GM21515 (cell line): Measurements from ENCODE around the gene ILDR1.

Experiments
- ATAC-seq: cut with Tn5 transposase; IDR thresholded peaks from one replicate; pipeline ENCODE4 v1.9.1; 2021; ENCODE audit not compliant: unreplicated experiment

Gene ILDR1

GRCh38 chr3:121995161-121996137 is 26.6 kb downstream of the ILDR1 start:
- no peak for ATAC-seq

- no peak for ATAC-seq
These were observed 27.5 kb downstream of the ILDR1 start for GRCh38 chr3:121994551-121994950.

GRCh38 chr3:121992601-121993560 is 29.2 kb downstream of the ILDR1 start:
- peak; percentile 66 for ATAC-seq

DNA sequence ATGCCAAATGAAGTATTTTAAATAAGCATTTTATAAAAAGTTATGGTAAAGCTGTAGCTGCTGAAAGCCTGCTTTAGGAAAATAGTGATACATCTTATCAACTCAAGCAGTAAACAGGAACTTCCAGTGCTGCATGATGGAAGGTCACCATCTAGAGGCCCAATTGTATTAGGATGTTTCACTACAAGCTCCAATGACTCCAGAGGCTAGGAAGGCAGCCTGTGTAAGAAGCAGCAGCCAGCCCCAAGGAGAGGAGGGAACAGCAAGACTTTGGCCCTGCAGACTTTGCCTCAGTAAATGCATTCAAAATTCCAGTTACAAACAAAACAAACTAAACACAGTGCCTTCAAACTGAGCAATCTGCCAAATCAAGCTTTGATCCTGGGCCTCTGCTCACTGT is 32.1 kb downstream of the ILDR1 start:
- no peak for ATAC-seq

DNA sequence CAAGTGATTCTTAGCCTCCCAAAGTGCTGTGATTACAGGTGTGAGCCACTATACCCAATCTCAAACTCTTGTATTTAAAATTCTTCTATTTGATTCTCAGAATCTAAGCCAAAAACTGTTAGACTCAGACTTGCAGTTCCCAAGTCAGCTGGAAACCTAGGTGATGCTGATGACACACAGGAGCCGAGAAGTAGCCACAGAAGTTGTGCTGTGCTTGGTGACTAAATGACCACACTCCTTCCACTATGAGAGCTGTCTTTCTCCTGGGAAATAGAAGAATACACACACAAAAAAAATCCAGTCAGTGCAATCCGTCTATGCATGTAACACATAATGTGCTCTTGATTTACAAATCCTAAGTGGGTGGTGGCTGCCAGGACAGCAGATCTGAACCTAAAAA is 33.9 kb downstream of the ILDR1 start:
- ATAC-seq, result no peak

DNA sequence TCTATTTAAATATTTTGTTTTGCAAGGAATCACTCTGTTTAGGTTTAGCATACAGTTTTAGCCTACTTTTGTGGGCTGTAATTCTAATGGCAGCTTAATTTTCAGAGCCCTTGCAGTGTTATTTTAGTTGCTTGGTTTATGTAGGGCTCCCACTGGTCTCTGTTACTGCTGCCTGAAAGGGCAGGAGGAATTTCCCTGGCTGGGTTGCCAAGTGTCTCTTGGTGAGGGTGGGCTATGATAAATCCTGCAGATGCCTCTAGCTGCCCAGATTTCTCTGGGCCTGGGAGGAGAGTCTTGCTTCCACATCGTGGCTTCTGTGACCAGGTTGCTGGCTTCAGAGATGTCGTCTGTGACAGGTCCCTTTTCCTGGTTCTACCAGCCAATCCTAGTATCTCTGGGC is 36.2 kb downstream of the ILDR1 start:
- no peak for ATAC-seq

DNA sequence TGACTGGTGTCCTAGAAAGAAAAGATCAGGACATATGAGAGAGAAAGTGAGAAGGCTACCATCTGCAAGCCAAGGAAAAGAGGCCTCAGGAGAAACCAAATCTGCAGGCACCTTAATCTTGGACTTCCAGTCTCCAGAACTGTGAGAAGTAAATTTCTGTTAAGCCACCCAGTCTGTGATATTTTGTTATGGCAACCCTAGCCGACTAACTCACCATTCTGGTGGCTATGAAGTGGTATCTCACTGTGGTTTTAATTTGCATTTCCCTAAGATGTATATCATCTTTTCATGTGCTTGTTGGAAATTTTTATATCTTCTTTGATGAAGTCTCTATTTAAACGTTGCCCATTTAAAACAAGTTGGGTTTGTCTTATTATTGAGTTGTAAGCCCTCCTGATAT is 40.6 kb downstream of the ILDR1 start:
- ATAC-seq, result no peak

GRCh38 chr3:121980450-121980796 is 41.6 kb downstream of the ILDR1 start:
- no peak for ATAC-seq

GRCh38 chr3:121979734-121980449 is 42.2 kb downstream of the ILDR1 start:
- peak; percentile 72 for ATAC-seq

DNA sequence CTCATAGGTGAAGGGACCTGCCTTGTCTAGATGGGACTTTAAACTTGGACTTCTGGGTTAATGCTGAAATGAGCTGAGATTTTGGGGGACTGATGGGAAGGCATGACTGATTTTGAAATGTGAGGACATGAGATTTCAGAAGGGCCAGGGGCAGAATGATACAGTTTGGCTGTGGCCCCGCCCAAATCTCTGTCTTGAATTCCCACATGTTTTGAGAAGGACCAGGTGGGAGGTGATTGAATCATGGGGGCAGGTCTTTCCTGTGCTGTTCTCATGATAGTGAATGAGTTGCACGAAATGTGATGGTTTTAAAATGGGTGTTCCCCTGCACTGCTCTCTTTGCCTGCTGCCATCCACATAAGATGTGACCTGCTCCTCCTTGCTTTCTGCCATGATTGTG is 42.8 kb downstream of the ILDR1 start:
- ATAC-seq, result no peak

DNA sequence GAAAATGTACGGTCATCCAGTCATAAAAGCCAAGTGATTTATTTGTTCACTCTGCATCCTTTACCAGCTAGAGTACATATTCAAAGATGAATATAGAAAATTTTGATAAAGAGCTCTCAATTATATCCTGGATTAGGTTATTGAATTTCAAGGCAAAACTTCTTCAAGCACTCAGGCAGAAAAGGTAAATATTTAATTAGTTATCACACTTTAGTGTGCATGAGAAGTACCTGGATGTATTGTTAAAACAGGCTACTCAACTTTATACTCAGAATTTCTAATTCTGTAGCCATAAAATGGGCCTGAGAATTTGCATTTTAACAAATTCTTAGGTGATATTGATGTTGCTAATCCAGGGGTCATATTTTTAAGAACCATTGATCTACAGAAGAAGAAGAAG is 45.3 kb downstream of the ILDR1 start:
- no peak for ATAC-seq

DNA sequence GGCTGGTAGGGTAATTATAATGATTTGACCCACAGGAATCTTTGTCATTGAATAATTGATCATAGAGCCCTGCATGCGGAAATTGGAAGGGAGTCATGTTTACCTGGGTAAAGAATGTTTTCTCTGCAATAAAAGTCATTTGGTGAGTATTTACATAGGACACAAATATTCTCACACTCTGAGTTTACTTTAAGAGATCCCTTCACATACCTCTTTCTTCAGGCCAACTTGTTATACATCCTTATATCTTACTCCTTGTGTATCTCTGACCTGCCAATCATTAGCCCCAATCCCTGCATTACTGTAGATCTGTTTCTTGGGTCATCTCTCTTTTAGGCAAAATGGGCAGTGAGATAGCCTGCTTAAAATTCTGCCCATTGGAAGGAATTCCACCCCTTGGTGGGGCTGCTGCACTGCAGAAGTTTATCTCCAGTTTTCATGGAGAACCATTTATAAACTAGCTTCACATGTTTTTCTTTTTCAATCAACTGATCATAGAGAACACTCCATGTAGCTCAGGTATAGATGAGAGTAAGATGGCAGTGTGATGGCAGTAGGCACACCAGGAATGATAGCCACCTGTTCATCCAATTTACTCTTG is 46.2 kb downstream of the ILDR1 start:
- no peak for ATAC-seq

GRCh38 chr3:121974601-121975111 is 47.4 kb downstream of the ILDR1 start:
- ATAC-seq, result no peak

- ATAC-seq, result no peak
These were observed 52.0 kb downstream of the ILDR1 start for GRCh38 chr3:121970047-121970446.

DNA sequence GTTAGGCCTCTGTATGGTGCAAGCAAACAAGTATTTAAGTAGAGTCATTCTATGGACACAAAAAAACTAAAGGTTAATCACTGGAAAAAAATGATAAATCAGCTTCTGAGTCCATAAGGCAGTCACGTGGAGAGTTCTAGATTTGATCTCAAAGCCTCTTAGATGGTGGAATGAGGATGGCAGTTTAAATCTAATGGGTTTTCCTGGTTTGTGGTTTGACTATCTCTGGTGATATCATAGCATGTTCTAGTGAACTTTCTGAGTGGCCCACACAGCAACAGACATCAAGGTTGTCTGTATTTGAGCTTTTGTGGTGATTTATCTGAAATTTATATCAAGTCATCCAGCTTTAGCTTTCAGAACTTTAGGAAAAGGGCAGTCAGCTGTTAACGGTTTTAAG is 52.4 kb downstream of the ILDR1 start:
- ATAC-seq, result no peak

- no peak for ATAC-seq
These were observed 58.4 kb downstream of the ILDR1 start for GRCh38 chr3:121963608-121964007.

- no peak for ATAC-seq
These were observed 59.6 kb downstream of the ILDR1 start for GRCh38 chr3:121962443-121962842.

- no peak for ATAC-seq
These were observed 60.8 kb downstream of the ILDR1 start for GRCh38 chr3:121961283-121961682.

GRCh38 chr3:121958801-121959200 is 63.2 kb downstream of the ILDR1 start:
- ATAC-seq, result no peak

DNA sequence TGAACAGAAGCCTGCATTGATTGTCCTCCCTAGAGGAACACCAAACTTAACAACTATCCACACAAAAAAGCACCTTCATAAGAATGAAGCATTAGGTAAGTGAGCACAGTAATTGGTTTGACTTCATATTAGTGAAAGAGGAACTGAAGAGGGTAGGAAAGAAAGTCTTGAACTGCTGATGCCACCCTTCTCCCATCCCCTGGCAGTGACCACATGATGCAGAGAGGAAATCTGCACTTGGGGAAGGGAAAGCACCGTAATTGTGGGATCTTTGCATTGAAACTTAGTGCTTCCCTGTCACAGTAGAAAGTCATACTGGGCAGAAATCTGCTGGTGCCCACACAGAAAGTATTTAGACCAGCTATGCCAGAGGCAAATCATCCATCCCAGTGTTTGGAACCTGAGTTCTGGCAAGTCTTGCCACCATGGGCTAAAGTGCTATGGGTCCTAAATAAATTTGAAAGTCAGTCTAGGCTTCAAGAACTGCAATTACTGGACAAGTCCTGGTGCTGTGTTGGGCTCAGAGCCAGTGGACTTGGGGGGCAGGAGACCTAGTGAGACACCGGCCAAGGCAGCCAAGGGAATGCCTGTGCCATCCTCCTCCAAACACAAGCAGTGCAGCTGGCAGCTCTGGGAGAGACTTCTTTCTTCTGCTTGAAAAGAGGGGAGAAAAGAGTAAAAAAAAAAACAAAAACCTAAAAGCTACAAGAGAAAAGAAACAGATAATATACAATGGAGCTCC is 64.2 kb downstream of the ILDR1 start:
- ATAC-seq, result no peak
